Activated naive CD8-positive, alpha-beta T cell treated with anti-CD3 and anti-CD28 coated beads, Interleukin-2, amount 10 ng/mL, durations not matched to agents 7 days and 5 days (primary cell): ENCODE data around the gene RAB26. TPM values are rescaled to one million over a fixed set of nuclear protein-coding genes. Genes with fewer than 3 reads are reported as not detected.

Source experiments
- ATAC-seq: fragments of 150-1000 bp; cut with Tn5 transposase; one replicate; pipeline ENCODE4 v1.10.0; 2021; ENCODE audit warnings: low read depth, moderate library complexity
- POLR2A ChIA-PET: fragments of 350-600 bp; sonication (Branson Sonifier 250); formaldehyde crosslinking; loops from one replicate; lab custom pipeline; 2021; ENCODE audit warnings: antibody characterized with exemption; lab: Charles Lee
- DNase-seq: peaks from one replicate; pipeline ENCODE4 v3.0.0; 2021
- H3K27ac Mint-ChIP-seq: one replicate; pipeline ENCODE4 v1.8.0; 2022; ENCODE audit warnings: mild to moderate bottlenecking, mixed read lengths
- H3K27me3 Mint-ChIP-seq: one replicate; pipeline ENCODE4 v1.8.0; 2022; ENCODE audit warnings: mild to moderate bottlenecking, moderate library complexity, mixed read lengths
- H3K36me3 Mint-ChIP-seq: one replicate; pipeline ENCODE4 v1.8.0; 2021; ENCODE audit warnings: mild to moderate bottlenecking, mixed read lengths
- H3K4me1 Mint-ChIP-seq: one replicate; pipeline ENCODE4 v1.8.0; 2021; ENCODE audit warnings: mixed read lengths
- H3K4me3 Mint-ChIP-seq: one replicate; pipeline ENCODE4 v1.8.0; 2022; ENCODE audit warnings: mild to moderate bottlenecking, moderate library complexity, mixed read lengths
- H3K9me3 Mint-ChIP-seq: one replicate; pipeline ENCODE4 v1.8.0; 2021; ENCODE audit warnings: mixed read lengths
- total RNA-seq, 2 experiments: library from RNA; stranded (reverse); gene quantifications; one replicate each; pipeline ENCODE4 v1.2.3, GENCODE V29; 2021

Gene RAB26
- total RNA-seq, 2 experiments from 2014 or later: 0.40 to 0.69 TPM

DNA sequence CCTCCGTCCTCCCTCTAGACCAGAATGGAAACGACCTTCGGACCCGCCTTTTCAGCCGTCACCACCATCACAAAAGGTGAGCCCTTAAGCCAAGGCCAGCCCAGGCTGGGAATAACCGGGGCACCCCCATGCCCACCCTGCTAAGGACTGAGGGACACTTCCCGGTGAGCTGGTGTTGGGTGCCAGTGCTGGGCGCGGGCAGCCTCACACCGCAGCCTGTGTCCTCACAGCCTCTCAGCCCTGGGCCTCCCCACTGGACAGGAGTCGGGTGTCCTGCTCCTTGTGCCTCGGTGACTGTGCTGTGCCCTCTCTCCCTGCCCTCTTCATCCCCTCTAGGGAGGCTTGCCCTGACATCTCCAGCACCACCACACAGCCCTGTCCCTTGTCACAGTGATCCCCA is 17.4 kb downstream of the RAB26 start:
- POLR2A ChIA-PET: interaction anchor here (0.9 kb wide), 1 partner anchor 11 kb away, joined by 3 read pairs; the partner anchor contains the start of gene TRAF7
- no peaks in the 10 kb centered on the region for H3K9me3 Mint-ChIP-seq
- no peak for ATAC-seq
- no peak for DNase-seq
- no peaks in the 10 kb centered on the region for H3K4me1 Mint-ChIP-seq
- peak overlapping the region; percentile 25 for H3K27ac Mint-ChIP-seq
- H3K27me3 Mint-ChIP-seq: no peaks in the 10 kb centered on the region
- H3K4me3 Mint-ChIP-seq: no peak overlapping the region
- H3K36me3 Mint-ChIP-seq: peaks cover 18% of the 10 kb centered on the region

DNA sequence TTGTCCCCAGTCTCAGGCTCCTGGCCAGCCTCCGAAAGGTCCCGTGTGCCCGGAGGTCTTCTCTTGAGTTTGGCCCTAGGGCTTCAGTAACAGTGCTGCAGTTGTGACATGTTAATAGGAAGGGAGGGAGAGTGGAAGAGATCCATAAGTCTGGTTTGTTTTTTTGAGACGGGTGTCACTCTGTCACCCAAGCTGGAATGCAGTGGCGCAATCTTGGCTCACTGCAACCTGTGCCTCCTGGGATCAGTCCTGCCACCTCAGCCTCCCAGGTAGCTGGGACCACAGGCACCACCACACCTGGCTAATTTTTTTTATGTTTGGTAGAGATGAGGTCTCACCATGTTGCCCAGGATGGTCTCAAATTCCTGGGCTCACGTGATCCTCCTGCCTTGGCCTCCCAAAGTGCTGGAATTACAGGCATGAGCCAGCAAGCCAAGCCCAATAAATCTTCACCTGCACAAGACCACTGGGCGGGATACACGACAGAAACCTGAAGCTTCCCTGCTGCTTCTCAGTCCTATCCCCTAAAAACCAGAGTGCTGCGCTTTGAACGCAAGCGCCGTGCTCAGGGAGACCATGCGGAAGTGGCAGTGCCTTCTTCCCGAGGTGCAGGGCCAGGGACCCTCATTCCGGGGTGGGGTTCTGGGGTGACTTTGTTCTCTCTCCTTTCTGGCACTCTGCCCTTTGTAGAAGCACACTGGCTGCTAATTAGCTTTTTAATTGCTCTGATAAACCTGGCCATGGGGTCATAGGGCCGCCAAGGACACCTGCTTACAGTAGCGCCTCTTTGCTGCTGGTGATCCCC is 18.0 kb downstream of the RAB26 start:
- Mint-ChIP-seq H3K4me1 (no peaks in the 10 kb centered on the region), H3K27me3 (no peaks in the 10 kb centered on the region), H3K9me3 (no peaks in the 10 kb centered on the region), H3K36me3 (peaks cover 18% of the 10 kb centered on the region), H3K4me3 (no peak overlapping the region), H3K27ac (peak overlapping the region; percentile 25)
- POLR2A ChIA-PET: interaction anchor here (0.5 to 0.9 kb wide), 2 partner anchors 11 to 579 kb away, joined by 3 read pairs; partner anchors contain the start of gene TRAF7
- ATAC-seq: no peak
- DNase-seq: no peak

DNA sequence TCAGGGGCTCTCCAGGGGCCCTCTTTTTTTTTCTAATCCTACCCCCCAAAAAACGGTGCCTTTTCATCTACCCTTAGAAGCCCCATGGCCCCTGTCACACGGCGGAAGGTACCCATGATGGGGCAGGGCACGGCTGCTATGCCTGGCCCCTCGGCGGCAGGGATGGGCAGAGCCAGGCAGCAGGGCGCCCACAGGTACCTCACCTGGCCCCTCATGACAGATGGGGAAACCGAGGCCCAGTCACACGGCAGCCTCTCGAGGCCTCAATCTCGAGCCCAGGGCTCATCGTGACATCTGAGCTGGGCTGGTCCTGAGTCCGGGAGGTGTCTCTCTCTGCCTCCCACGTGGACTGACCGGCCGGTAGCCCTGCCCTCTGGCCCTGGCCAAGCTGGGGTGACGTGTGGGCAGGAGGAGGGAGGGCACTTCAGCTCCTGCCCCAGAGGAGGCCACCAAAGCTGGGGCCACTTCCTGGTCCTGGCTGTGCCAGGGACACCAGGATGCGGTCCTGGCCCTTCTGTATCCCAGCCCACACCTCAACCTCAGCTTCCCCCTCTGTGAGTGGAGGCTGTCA is 18.7 kb downstream of the RAB26 start:
- Mint-ChIP-seq H3K9me3 (no peaks in the 10 kb centered on the region), H3K36me3 (peaks cover 16% of the 10 kb centered on the region)

DNA sequence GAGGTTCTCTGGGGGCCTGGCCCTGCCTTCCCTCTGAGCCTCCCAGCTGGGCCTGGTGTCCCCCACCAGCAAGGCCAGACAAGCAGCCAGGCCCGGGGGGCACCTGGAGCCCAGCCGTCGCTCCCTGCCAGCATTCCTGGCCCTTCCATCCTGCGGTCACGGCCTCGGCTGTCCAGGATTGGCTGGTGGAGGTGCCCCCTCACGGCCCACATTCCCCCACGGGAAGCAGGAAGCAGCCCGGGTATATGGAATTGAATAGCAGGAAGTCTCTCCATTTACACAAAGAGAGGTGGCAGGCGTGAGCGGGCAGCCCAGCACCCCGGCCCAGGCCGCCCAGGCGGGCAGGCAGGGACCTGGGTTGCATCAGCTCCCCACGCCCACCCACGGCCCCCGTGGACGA is 21.7 kb downstream of the RAB26 start:
- POLR2A ChIA-PET: no interaction called here
- Mint-ChIP-seq H3K36me3 (peaks cover 8% of the 10 kb centered on the region), H3K4me1 (no peaks in the 10 kb centered on the region), H3K4me3 (no peak overlapping the region), H3K27ac (no peak overlapping the region), H3K27me3 (no peaks in the 10 kb centered on the region), H3K9me3 (no peaks in the 10 kb centered on the region)
- DNase-seq: no peak
- no peak for ATAC-seq

More for the DNA sequence above, 18.7 kb downstream of the RAB26 start:
- ATAC-seq: no peak
- no peak overlapping the region for H3K27ac Mint-ChIP-seq
- no peaks in the 10 kb centered on the region for H3K4me1 Mint-ChIP-seq
- POLR2A ChIA-PET: interaction anchor here (1.9 kb wide), 1 partner anchor 12 kb away, joined by 10 read pairs; the partner anchor contains the start of gene TRAF7
- H3K27me3 Mint-ChIP-seq: no peaks in the 10 kb centered on the region
- H3K4me3 Mint-ChIP-seq: no peak overlapping the region
- DNase-seq: no peak

DNA sequence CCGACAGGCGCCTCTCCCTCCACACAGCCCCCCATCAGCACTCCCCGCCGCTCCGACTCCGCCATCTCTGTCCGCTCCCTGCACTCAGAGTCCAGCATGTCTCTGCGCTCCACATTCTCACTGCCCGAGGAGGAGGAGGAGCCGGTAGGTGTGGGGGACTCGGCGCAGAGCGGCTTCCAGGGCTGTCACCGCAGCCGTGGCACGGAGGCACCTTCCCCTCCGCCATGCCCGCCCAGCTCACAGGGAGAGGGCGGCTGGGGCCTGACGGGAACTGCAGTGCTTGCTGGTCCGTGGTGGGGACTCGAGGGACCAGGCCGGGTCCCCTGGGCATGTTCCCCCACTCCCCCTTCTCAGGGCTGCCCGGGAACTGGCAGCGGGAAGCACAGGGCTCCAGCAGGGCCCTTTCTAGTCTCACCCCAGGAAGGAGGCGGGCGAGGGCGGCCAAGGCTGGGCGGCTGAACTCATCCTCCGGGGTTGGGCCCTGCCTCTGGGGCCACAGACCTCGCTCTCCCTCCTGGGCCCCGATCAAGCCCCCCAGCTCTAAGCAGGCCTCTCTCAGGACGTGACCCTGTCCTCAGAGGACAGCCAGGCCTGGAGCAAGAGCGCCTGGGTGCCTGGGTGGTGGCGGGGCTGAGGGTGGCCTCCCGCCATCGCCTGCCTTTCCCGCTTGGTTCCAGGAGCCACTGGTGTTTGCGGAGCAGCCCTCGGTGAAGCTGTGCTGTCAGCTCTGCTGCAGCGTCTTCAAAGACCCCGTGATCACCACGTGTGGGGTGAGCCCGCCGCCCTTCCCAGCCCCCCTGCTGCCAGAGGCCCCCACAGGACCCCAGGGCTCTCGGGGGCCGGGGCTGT is 22.4 kb downstream of the RAB26 start:
- POLR2A ChIA-PET: no interaction called here
- ATAC-seq (no peak), DNase-seq (no peak)
- Mint-ChIP-seq H3K4me3 (no peak overlapping the region), H3K9me3 (no peaks in the 10 kb centered on the region), H3K36me3 (peaks cover 5% of the 10 kb centered on the region), H3K27me3 (no peaks in the 10 kb centered on the region), H3K27ac (no peak overlapping the region), H3K4me1 (no peaks in the 10 kb centered on the region)

DNA sequence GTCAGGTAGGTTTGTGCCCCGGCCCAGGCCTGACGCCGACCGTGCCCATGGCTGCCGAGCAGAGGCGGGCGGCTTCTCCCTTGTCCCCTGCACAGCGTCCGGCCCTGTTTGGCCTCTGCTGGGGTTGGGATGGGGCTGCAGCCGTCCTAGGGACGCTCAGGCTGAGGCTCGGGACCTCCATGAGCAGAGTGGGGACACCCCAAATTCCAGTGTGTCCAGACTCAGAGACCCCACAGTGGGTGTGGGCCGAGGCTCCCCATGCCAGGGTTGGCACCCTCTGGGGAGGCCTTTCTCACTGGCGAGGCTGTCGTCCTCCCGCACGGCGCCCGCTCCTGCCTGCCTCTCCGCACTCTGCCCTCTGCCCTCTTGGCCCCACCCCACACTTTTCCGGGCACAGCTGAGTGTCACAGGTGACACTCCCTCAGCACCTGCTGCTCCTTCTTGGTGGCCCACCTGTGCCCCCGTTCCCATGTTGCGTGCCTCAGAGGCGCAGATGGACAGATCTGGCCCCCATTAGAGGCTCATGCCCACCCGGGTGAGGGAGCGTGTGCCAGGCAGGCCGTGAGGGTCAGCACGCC is 23.3 kb downstream of the RAB26 start:
- ATAC-seq: no peak
- no peak overlapping the region for H3K27ac Mint-ChIP-seq
- no peaks in the 10 kb centered on the region for H3K9me3 Mint-ChIP-seq
- no peak for DNase-seq
- no peaks in the 10 kb centered on the region for H3K4me1 Mint-ChIP-seq
- POLR2A ChIA-PET: no interaction called here
- H3K4me3 Mint-ChIP-seq: no peak overlapping the region
- H3K36me3 Mint-ChIP-seq: peaks cover 1% of the 10 kb centered on the region
- H3K27me3 Mint-ChIP-seq: no peaks in the 10 kb centered on the region

DNA sequence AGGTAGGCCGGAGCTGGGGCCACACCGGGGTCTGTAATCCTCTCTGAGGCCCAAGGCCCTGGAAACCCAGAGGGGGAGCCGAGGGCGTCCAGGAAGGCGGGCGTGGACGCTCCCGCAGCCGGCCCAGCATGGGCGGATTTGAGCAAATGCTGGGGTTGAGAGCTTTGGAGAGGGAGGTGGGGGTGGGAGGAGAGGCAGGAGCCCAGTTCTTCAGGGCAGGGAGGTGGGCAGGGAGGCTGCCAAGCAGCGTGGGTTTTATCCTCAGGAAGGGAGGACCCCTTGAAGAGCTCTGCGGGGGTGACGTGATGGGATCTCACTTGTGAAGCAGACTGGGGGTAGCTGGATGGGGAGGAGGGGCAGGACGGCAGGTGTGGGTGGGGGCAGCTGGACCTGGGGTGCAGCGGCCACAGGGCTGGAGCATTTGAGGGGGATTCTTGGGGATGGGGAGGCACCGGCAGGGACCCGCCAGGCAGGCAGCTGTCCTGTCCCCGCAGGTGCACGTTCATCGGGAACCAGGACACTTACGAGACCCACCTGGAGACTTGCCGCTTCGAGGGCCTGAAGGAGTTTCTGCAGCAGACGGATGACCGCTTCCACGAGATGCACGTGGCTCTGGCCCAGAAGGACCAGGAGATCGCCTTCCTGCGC is 24.4 kb downstream of the RAB26 start:
- DNase-seq (no peak), ATAC-seq (no peak)
- no peak overlapping the region for H3K4me3 Mint-ChIP-seq
- no peak overlapping the region for H3K27ac Mint-ChIP-seq
- POLR2A ChIA-PET: no interaction called here
- H3K36me3 Mint-ChIP-seq: peaks cover 1% of the 10 kb centered on the region
- H3K4me1 Mint-ChIP-seq: no peaks in the 10 kb centered on the region
- H3K9me3 Mint-ChIP-seq: no peaks in the 10 kb centered on the region
- no peaks in the 10 kb centered on the region for H3K27me3 Mint-ChIP-seq

DNA sequence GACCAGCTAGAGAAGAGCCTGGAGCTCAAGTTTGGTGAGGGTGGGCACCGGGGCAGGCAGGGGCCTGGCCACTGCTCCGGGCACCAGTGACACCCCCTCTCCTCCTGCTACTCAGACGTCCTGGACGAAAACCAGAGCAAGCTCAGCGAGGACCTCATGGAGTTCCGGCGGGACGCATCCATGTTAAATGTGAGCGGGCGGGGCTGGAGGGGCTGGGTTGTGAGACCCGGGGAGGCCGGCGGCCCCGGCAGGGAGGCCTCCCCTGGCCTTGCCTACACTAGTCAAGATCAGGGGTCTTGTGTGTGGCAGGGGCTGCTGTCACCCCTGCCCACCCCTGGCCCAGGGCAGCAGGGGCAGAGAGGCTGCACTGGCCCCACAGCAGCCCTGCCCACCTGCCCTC is 24.9 kb downstream of the RAB26 start:
- Mint-ChIP-seq H3K27me3 (no peaks in the 10 kb centered on the region), H3K4me1 (no peaks in the 10 kb centered on the region), H3K27ac (no peak overlapping the region), H3K4me3 (no peak overlapping the region), H3K9me3 (no peaks in the 10 kb centered on the region), H3K36me3 (peaks cover 1% of the 10 kb centered on the region)
- POLR2A ChIA-PET: no interaction called here
- DNase-seq: no peak
- no peak for ATAC-seq

DNA sequence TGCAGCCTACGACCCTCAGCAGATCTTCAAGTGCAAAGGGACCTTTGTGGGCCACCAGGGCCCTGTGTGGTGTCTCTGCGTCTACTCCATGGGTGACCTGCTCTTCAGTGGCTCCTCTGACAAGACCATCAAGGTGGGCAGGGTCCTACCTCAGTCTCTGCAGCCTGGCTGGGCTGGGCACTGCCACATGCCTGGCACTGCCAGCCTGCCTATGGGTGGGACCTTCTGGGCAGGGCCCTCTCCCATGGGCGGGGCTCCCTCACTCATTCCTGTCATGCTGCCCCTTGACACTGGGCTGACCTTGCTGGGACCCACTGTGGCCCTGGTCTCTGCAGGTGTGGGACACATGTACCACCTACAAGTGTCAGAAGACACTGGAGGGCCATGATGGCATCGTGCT is 25.5 kb downstream of the RAB26 start:
- H3K27ac Mint-ChIP-seq: no peak overlapping the region
- no peak for ATAC-seq

DNA sequence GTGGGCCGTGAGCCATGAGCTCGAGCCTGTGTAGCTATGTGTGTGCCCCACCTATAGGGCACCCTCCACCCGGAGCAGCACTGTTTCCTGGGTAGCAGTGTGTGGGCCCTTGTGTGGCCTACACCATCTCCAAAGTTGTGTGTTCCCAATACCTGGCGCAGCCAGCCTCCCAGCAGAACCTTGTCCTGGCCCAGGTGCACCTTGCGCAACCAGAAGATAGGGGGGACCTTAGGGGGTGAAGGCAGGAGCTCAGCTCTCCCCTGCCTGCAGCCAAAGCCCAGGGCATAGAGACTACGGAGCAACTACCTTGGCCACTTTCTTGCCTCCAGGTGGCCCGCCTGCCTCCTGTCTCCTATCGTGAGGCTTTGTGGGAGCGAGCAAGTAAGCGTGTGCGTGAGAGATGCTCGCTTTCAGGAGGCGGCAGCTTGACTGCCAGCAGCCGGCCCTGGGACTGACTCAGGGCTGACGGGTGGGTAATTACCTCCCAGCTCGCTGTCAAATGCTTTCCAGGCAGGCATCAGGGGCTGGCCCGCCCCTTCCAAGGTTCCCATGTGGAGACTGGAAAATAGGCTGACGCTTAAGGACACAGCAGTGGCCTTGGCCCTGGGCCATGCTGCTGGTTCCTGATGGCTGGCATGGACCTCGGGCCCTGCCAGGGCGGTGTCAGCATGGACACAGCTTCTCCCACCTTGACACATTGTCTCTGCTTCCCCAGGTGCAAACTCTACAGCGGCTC is 26.1 kb downstream of the RAB26 start:
- Mint-ChIP-seq H3K4me3 (no peak overlapping the region), H3K27me3 (no peaks in the 10 kb centered on the region), H3K9me3 (no peaks in the 10 kb centered on the region), H3K27ac (no peak overlapping the region), H3K4me1 (no peaks in the 10 kb centered on the region), H3K36me3 (peaks cover 1% of the 10 kb centered on the region)
- no peak for DNase-seq
- no peak for ATAC-seq
- POLR2A ChIA-PET: interaction anchor here (1.2 kb wide), 1 partner anchor 19 kb away, joined by 3 read pairs; the partner anchor contains the start of gene TRAF7

More for the DNA sequence above, 25.5 kb downstream of the RAB26 start:
- Mint-ChIP-seq H3K36me3 (peaks cover 1% of the 10 kb centered on the region), H3K4me3 (no peak overlapping the region), H3K27me3 (no peaks in the 10 kb centered on the region), H3K4me1 (no peaks in the 10 kb centered on the region), H3K9me3 (no peaks in the 10 kb centered on the region)
- POLR2A ChIA-PET: interaction anchor here (1.2 kb wide), 1 partner anchor 18 kb away, joined by 3 read pairs; the partner anchor contains the start of gene TRAF7
- no peak for DNase-seq

DNA sequence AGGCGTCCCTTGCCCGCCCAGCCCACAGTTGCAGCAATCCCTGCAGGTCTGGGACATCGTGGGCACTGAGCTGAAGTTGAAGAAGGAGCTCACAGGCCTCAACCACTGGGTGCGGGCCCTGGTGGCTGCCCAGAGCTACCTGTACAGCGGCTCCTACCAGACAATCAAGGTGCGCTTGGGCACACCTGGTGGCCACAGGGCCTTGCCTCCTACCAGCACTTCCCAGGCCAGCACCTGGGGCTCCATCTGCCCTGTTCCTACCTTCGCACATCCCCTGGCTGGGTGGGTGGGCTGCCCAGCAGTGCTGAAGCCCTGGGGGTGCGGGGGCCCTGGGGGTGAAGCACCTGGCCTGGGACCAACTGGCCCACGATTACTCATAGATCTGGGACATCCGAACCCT is 27.0 kb downstream of the RAB26 start:
- POLR2A ChIA-PET: no interaction called here
- no peak overlapping the region for H3K27ac Mint-ChIP-seq

DNA sequence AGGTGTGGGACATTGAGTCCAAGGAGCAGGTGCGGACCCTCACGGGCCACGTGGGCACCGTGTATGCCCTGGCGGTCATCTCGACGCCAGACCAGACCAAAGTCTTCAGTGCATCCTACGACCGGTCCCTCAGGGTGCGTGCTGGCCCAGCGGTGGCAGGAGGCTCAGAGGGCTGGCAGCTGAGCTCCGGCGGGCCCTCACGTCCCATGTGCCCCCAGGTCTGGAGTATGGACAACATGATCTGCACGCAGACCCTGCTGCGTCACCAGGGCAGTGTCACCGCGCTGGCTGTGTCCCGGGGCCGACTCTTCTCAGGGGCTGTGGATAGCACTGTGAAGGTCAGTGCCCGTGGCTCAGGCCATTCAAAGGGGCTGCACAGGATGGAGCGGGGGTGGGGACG is 27.6 kb downstream of the RAB26 start:
- H3K4me1 Mint-ChIP-seq: no peaks in the 10 kb centered on the region
- no peaks in the 10 kb centered on the region for H3K9me3 Mint-ChIP-seq
- no peaks in the 10 kb centered on the region for H3K27me3 Mint-ChIP-seq
- ATAC-seq (no peak), DNase-seq (no peak)
- POLR2A ChIA-PET: no interaction called here
- no peak overlapping the region for H3K27ac Mint-ChIP-seq
- peaks cover 1% of the 10 kb centered on the region for H3K36me3 Mint-ChIP-seq
- H3K4me3 Mint-ChIP-seq: no peak overlapping the region

More for the DNA sequence above, 27.0 kb downstream of the RAB26 start:
- Mint-ChIP-seq H3K27me3 (no peaks in the 10 kb centered on the region), H3K4me1 (no peaks in the 10 kb centered on the region), H3K4me3 (no peak overlapping the region), H3K36me3 (peaks cover 1% of the 10 kb centered on the region), H3K9me3 (no peaks in the 10 kb centered on the region)
- DNase-seq (no peak), ATAC-seq (no peak)
